Left colon (tissue), 2 donors: ENCODE results near the gene SYNPR. TPM values are rescaled to one million over a fixed set of nuclear protein-coding genes. Genes with fewer than 3 reads are reported as not detected.
A peak's percentile ranks its signal among the peaks of the same experiment; 100 is the strongest.
"Not testable (repeated sequence)": the region's sequence is repeated elsewhere in the genome, so short reads cannot be mapped to it uniquely, and the experiment has no call there.

Experiments
- ATAC-seq: fragments of 200-7000 bp; cut with Tn5 transposase; one replicate; pipeline ENCODE4 v1.9.1; 2020; ENCODE audit warnings: mild to moderate bottlenecking, moderate library complexity
- DNase-seq, 2 donors: peaks; one replicate each; pipeline ENCODE4 v3.0.0-alpha.2; 2020
- intact Hi-C, 2 donors: fragments of 100-400 bp; cut with DNase I in 1 of 2; cut with micrococcal nuclease in 1 of 2; formaldehyde crosslinking; loops; one replicate each; pipeline versions ENCODE4 v1.11.2 to v1.14.0; 2022; cut with DNase I, micrococcal nuclease
- long read RNA-seq: library from polyadenylated mRNA; unstranded; transcript quantifications from one replicate; pipeline ENCODE4 v2.0.0, GENCODE V29; 2021
- total RNA-seq, 2 donors: library from RNA; stranded (reverse); fragmentation: NEBNext Ultra II Directional; extraction: Animal tissue kit (Norgen Biotek cat#: 25700); gene quantifications; one replicate each; pipeline ENCODE4 v1.2.1, GENCODE V29; 2021
- donor health status: DM: no; HTN: no; CAD: no.
- donor health status: DM: yes; HTN: yes; CAD: no.

Gene SYNPR
- under 1 TPM in 1 of 2 donors, not detected in 1; 0.15 TPM for total RNA-seq
- long read RNA-seq = 0 reads

DNA sequence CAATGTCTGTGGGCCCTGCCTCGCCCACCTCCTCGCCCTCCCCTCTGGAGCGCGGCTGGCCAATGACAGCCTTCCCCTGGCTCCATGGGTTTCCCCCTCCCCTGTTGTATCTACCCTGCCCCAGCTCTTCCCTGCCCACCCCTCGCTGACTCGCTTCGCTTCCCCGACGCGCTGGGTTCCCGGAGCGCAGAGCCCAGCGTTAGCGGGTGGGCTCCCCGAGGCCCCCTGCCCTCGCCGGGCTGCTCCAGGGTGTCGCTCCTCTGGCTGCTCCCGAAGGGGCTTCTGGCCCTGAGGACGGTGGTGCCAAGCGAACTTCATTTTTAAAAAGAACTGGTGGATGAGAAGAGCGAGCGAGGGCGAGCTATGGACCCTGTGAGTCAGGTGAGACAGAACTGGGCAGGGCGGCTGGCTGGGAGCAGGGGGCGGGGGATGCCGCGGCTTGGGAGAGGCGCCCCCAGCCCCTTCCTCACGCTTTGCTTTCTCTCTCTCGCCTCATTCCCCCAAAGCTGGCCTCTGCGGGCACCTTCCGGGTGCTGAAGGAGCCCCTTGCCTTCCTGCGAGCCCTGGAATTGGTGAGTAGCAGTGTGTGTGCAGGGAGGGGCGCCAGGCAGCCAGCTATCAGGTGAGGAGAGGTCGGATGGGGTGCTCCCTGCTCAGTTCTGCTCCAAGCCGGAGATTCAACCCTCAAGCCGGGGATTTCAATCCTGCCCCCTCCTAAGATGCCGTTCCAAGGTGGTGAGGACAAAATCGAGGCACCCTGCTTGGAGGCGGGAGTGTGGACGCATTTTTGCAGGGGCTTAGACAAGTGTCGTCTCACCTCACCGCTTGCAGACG is at the start of gene SYNPR:
SYNPR (plus strand) TSS at position 138 of the 834 bp plus-strand sequence.
- intact Hi-C loops = no loop called here
- ATAC-seq (no peak), DNase-seq (no peak)

DNA sequence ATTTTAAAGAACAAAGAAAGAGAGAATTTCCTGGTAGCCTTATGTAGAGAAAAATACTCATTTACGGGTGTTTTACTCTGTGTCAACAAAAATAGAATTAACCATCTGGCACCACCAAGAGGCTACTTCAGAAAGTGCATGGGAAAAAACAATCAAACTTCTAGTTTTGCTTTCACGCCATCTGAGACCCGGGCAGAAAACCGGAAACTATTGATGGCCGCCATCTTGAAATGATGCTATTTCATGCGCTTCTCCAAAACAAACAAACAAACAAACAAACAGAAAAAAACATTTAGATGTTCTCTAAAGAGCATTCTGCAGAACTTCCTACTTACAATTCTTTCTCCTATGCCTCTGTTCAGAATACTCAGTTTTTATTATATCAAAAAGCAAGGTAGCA is 49.4 kb upstream of the SYNPR start:
- intact Hi-C loops = no loop called here
- ATAC-seq (peak; percentile 69), DNase-seq (no peak)

GRCh38 chr3:63230146-63230545 is 48.0 kb upstream of the SYNPR start:
- DNase-seq (no peak), ATAC-seq (no peak)
- intact Hi-C loops = no loop called here

DNA sequence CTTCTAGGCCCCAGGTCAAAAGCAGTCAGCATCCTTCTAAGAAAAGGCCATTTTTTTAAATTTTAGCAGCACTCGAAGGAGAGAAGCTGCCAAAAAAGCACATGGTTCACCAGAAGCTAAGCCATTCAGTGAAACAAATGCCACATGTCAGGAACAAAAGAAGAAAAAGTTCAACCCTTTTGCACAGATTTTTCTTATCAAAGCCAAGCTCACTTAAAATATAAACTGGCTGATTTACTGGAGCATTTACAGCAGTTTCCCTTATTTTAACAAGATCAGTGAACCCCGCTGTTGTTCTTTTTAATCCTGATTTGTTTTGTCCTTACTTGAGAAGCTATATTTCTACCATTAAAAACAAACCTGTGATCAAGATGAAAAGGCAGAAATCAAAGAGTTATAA is 46.5 kb upstream of the SYNPR start:
- DNase-seq (no peak), ATAC-seq (no peak)
- intact Hi-C loops = no loop called here

- intact Hi-C loops = no loop called here
- no peak for ATAC-seq
- DNase-seq = no peak
These were observed 45.2 kb upstream of the SYNPR start for GRCh38 chr3:63232764-63233396.

DNA sequence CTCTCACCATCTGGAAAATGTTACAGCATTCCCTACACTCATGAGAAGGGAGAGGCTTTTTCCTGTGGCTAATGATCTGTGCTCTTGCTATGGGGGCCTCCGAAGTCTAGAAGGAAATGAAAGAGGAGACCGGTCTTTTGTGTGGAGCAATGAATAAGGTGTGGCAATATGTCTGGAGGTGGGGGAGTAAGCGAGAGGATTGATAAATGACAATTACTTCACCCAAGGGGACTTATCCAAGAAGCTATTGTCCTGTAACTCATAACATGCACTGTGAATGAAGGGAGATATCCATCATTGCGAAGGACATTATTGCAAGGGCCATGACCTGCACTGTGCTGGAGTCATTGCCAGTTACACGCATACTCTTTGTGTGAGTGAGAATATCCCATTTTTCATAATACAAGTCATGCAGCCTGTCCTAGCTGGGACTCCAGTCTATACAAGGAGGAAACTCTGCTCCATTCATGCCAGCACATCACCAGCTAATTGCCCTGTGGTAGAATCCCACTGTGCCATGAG is 37.7 kb upstream of the SYNPR start:
- intact Hi-C loops = no loop called here
- no peak for DNase-seq

DNA sequence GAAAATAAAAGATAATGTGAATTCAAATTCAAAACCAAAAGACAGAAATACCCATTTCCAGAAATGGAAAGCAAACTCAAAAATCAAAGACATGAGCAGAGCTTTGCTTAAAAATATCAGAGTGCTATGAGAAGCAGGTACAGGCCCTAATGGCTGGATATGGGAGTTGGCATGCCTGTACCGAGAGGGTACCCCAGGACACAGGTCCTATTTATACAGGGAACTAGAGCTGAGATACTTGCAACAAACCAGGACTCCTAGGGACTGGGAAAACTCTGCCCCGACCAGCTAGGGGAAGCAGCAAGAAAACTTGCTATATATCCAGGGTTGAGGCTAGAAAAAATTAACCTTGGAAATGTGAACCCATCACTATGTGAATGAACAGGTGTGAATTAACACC is 36.0 kb upstream of the SYNPR start:
- ATAC-seq (no peak), DNase-seq (no peak)
- intact Hi-C loops = no loop called here

More for the DNA sequence above, 37.7 kb upstream of the SYNPR start:
- ATAC-seq = no peak

DNA sequence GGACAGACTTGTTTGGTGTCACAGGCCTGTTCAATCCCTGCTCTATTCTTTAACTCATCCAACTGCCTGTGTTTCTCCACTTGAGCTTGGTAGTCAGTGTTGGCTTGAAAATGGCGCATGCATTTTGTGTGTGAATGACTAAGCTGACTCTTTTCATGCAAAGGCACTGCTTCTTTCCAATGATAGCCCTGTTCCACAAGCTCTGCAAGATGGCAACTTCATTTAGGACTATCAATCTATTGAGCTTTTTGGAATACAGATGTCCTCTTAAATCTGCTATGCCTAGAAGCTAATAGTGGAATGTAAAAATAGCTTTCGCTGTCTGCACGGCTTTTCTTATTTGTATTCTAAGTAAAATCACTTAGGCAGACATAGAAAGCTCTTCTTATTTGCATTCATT is 33.6 kb upstream of the SYNPR start:
- no peak for DNase-seq
- intact Hi-C loops = no loop called here
- no peak for ATAC-seq

DNA sequence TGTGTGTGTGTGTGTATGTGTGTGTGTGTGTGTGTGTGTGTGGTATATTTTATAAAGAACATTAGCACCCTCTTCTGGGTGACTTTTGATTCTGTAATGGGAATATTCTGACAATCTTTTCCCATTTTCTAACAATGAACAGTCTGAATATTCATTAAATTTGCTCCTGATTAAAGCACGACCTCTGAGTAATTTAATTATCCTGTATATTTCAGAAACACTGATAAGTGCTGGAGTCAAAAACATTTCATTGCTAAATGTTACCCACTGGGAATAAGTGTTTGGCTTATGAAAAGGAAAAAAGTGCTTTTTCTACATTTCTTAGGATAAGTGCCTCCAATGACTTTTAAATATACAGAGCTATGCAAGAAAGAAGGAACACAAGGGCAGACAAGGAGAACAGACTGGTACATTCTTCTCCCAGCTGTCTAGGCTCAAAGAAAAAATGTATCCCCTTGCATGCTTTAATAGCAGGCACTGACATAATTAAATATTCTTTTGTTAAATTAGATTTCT is 32.3 kb upstream of the SYNPR start:
- ATAC-seq = no peak
- no peak for DNase-seq
- intact Hi-C loops = no loop called here

- DNase-seq = no peak
- intact Hi-C loops = no loop called here
- no peak for ATAC-seq
These were observed 30.1 kb upstream of the SYNPR start for GRCh38 chr3:63248015-63248414.

- DNase-seq (no peak), ATAC-seq (no peak)
- intact Hi-C loops = no loop called here
These were observed 26.6 kb upstream of the SYNPR start for GRCh38 chr3:63251499-63251898.

- DNase-seq, ATAC-seq, intact Hi-C loops: not testable (repeated sequence)
These were observed 22.3 kb upstream of the SYNPR start for GRCh38 chr3:63255819-63256218.

DNA sequence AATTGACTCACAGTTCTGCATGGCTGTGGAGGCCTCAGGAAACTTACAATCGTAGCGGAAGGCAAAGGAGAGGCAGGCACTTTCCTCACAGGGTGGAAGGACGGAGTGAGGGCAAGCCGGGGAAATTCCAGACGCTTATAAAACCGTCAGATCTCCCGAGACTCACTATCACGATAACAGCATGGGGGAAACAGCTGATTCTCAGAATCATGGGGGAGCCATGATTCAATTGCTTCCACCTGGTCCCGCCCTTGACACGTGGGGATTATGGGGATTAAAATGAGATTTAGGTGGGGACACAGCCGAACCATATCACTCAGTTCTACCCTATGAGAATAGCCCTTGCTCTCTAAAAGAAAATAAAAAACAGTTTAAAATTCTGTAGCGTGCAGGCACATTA is 13.4 kb upstream of the SYNPR start:
- intact Hi-C loops = no loop called here
- no peak for DNase-seq

DNA sequence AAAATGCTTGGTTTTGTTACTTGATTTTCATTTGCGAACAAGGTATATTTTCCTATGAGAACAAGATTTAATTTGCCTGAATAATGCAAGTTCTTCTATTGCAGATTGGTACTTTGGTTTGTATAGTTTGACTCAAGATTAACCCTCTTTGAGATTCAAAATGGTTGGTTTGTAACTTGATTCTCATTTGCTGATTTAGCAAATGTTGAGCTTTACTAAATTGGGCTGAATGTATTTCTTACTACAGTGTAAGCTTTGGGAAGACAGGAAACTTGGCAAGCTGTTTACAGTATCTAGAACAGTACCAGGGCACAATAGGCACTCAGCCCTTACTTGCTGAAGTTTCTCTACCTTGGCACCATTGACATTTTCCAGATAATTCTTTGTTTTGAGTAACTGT is 3.7 kb upstream of the SYNPR start:
- DNase-seq (no peak), ATAC-seq (no peak)
- intact Hi-C loops = no loop called here

More for the DNA sequence above, 13.4 kb upstream of the SYNPR start:
- no peak for ATAC-seq

DNA sequence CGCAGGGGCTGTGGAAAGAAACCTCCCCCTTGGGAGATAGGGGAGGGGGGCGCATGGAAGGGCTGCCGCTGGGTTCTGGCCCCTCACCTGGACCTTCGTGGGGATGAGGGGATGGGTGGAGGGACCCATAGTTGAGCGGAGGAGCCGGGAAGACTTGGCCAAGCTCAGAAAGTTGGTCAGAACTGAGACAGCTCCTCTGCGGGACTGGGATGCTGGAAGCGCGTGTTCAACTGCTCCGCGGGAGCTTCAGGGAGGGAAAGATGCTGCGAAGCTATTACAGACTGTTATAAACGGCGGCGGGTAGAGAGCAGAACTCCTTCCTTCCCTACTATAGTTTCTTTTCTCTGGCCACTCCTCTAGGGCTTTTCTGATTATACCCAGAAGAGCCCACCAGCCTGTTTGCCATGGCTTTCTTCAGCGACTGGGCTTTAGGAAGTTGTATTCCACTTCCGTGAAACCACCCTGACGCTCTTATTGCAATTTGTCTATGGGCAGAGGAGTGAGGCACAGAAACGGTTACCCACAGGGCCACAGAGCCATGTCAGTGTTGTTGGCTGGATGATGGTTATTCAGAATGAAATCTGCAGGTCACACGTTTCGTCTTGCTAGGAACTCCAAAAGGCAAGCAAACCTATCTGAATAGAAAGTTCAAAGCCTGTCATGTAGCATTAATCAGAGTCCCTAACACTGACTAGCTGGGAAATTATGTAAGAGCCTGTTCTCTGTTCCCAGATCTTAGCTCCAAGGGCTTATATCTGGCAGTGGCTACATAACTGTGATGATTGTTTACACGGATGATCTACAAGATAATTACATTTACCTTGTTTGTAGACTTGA is 1.1 kb downstream of the SYNPR start:
- no peak for ATAC-seq
- intact Hi-C loops = no loop called here
- DNase-seq = no peak

GRCh38 chr3:63287610-63288009 is 9.5 kb downstream of the SYNPR start:
- ATAC-seq = no peak
- no peak for DNase-seq
- intact Hi-C loops = no loop called here

GRCh38 chr3:63290686-63291085 is 12.6 kb downstream of the SYNPR start:
- DNase-seq = no peak
- no peak for ATAC-seq
- intact Hi-C loops = no loop called here

- ATAC-seq (no peak), DNase-seq (no peak)
- intact Hi-C loops = no loop called here
These were observed 16.2 kb downstream of the SYNPR start for GRCh38 chr3:63294332-63294731.

GRCh38 chr3:63295356-63295755 is 17.2 kb downstream of the SYNPR start:
- DNase-seq (no peak), ATAC-seq (no peak)
- intact Hi-C loops = no loop called here
